Trophoblast cell (in vitro differentiated cells and primary cell): ENCODE measurements around the gene JAML.

ENCODE experiments used
- DNase-seq, 2 donors: peaks; one replicate each; pipeline ENCODE4 v3.0.0-alpha.2; 2016
- H2AFZ ChIP-seq: 2 replicates; pipeline ENCODE4 v1.6.1; 2013; ENCODE audit warnings: low read length, moderate library complexity, mild to moderate bottlenecking; ENCODE audit not compliant: insufficient read depth, poor library complexity
- H2AK5ac ChIP-seq: 2 replicates; pipeline ENCODE4 v1.6.1; 2013; ENCODE audit warnings: mild to moderate bottlenecking, low read length
- H2BK120ac ChIP-seq: 2 replicates; pipeline ENCODE4 v1.6.1; 2013; ENCODE audit warnings: low read length, mild to moderate bottlenecking, moderate library complexity; ENCODE audit not compliant: insufficient read depth, poor library complexity
- H2BK12ac ChIP-seq: 2 replicates; pipeline ENCODE4 v1.6.1; 2013; ENCODE audit warnings: mild to moderate bottlenecking, low read length, moderate library complexity
- H2BK5ac ChIP-seq: 2 replicates; pipeline ENCODE4 v1.6.1; 2013; ENCODE audit warnings: low read length, low read depth, moderate library complexity, mild to moderate bottlenecking; ENCODE audit not compliant: poor library complexity
- H3K14ac ChIP-seq: 2 replicates; pipeline ENCODE4 v1.6.1; 2013; ENCODE audit warnings: mild to moderate bottlenecking, low read length
- H3K18ac ChIP-seq: 2 replicates; pipeline ENCODE4 v1.6.1; 2013; ENCODE audit warnings: mild to moderate bottlenecking, low read length
- H3K23ac ChIP-seq: 2 replicates; pipeline ENCODE4 v1.6.1; 2013; ENCODE audit warnings: low read length
- H3K27ac ChIP-seq: 2 replicates; pipeline ENCODE4 v1.5.1; 2013; ENCODE audit warnings: low read depth, mild to moderate bottlenecking, inconsistent platforms, low read length, moderate library complexity
- H3K27me3 ChIP-seq: 2 replicates; pipeline ENCODE4 v1.6.1; 2013; ENCODE audit warnings: inconsistent platforms, mild to moderate bottlenecking, low read length, moderate library complexity; ENCODE audit not compliant: insufficient read depth
- H3K36me3 ChIP-seq, 2 experiments: 1 replicate in 1 of 2; 2 replicates in 1 of 2; pipeline ENCODE4 v1.6.1; 2013; ENCODE audit warnings: low read length in 2 of 2, mild to moderate bottlenecking in 2 of 2, moderate library complexity in 1 of 2; ENCODE audit not compliant: insufficient read depth in 2 of 2, control insufficient read depth in 1 of 2
- H3K4ac ChIP-seq: 2 replicates; pipeline ENCODE4 v1.6.1; 2013; ENCODE audit warnings: low read depth, mild to moderate bottlenecking, low read length, moderate library complexity
- H3K4me1 ChIP-seq, 2 experiments: 1 replicate in 1 of 2; 2 replicates in 1 of 2; pipeline ENCODE4 v1.6.1; 2013; ENCODE audit warnings: low read length in 2 of 2, mild to moderate bottlenecking in 2 of 2, moderate library complexity in 1 of 2; ENCODE audit not compliant: insufficient read depth in 2 of 2, control insufficient read depth in 1 of 2
- H3K4me2 ChIP-seq: 2 replicates; pipeline ENCODE4 v1.6.1; 2013; ENCODE audit warnings: inconsistent platforms, mild to moderate bottlenecking, low read length, moderate library complexity
- H3K4me3 ChIP-seq: 2 replicates; pipeline ENCODE4 v1.5.1; 2013; ENCODE audit warnings: mild to moderate bottlenecking, low read depth, low read length, inconsistent platforms
- H3K79me1 ChIP-seq: one replicate; pipeline ENCODE4 v1.6.1; 2013; ENCODE audit warnings: low read length
- H3K79me2 ChIP-seq: 2 replicates; pipeline ENCODE4 v1.6.1; 2013; ENCODE audit warnings: low read length, mild to moderate bottlenecking; ENCODE audit not compliant: control insufficient read depth, insufficient read depth, poor library complexity
- H3K9ac ChIP-seq: 2 replicates; pipeline ENCODE4 v1.6.1; 2013; ENCODE audit warnings: mild to moderate bottlenecking, low read length
- H3K9me3 ChIP-seq: 2 replicates; pipeline ENCODE4 v1.6.1; 2013; ENCODE audit warnings: low read depth, mild to moderate bottlenecking, control low read depth, inconsistent platforms, low read length; ENCODE audit not compliant: insufficient read depth
- H4K12ac ChIP-seq: 2 replicates; pipeline ENCODE4 v1.6.1; 2013; ENCODE audit warnings: low read depth, mild to moderate bottlenecking, low read length, moderate library complexity
- H4K8ac ChIP-seq: 2 replicates; pipeline ENCODE4 v1.6.1; 2013; ENCODE audit warnings: low read depth, mild to moderate bottlenecking, low read length, moderate library complexity
- H4K91ac ChIP-seq: one replicate; pipeline ENCODE4 v1.6.1; 2013; ENCODE audit warnings: low read depth, mild to moderate bottlenecking, low read length, moderate library complexity
- WGBS: extraction: QIAGEN DNeasy Blood & Tissue Kit; methylation state at CpG from one replicate; pipeline ENCODE4 v1.1.7; 2013; ENCODE audit warnings: missing lambda C conversion rate; ENCODE audit not compliant: insufficient read length, insufficient coverage; ENCODE audit errors: extremely low coverage; 5-methylcytosine and 5-hydroxymethylcytosine counted together

JAML gene

GRCh38 chr11:118243161-118243560 lies 18.4 kb upstream of the JAML start:
- Histone ChIP-seq H4K91ac (no peak overlapping the region), H3K36me3 (no peaks in the 10 kb centered on the region), H3K4me2 (no peak overlapping the region), H3K18ac (no peak overlapping the region), H2BK120ac (no peak overlapping the region), H3K27ac (no peak overlapping the region), H2AK5ac (no peak overlapping the region), H3K23ac (no peak overlapping the region), H3K4ac (no peak overlapping the region), H3K4me1 (peaks cover 5 to 10% of the 10 kb centered on the region in 2 experiments), H4K12ac (no peak overlapping the region), H3K79me1 (no peaks in the 10 kb centered on the region), H3K27me3 (no peaks in the 10 kb centered on the region), H3K14ac (no peak overlapping the region), H3K79me2 (no peaks in the 10 kb centered on the region), H3K4me3 (no peak overlapping the region), H3K9ac (no peak overlapping the region), H2BK12ac (no peak overlapping the region), H2AFZ (no peak overlapping the region), H4K8ac (no peak overlapping the region), H2BK5ac (no peak overlapping the region), H3K9me3 (no peaks in the 10 kb centered on the region)
- WGBS = no CpG with 5 or more reads among the region's 8 CpGs
- no peak for DNase-seq

- H3K18ac ChIP-seq = no peak overlapping the region
- no peaks in the 10 kb centered on the region for H3K27me3 ChIP-seq
- H2BK12ac ChIP-seq = no peak overlapping the region
- no peak overlapping the region for H2AFZ ChIP-seq
- H3K4me1 ChIP-seq = peaks cover 5 to 10% of the 10 kb centered on the region in 2 experiments
- H4K91ac ChIP-seq = no peak overlapping the region
- no peak overlapping the region for H3K23ac ChIP-seq
- H3K79me2 ChIP-seq = no peaks in the 10 kb centered on the region
- no peak for DNase-seq
- no peaks in the 10 kb centered on the region for H3K36me3 ChIP-seq
- no peak overlapping the region for H4K8ac ChIP-seq
- H2BK5ac ChIP-seq = no peak overlapping the region
- H2BK120ac ChIP-seq = no peak overlapping the region
- WGBS = no CpG with 5 or more reads among the region's 1 CpG
- no peak overlapping the region for H3K9ac ChIP-seq
- no peak overlapping the region for H3K4ac ChIP-seq
- H3K79me1 ChIP-seq = no peaks in the 10 kb centered on the region
- H3K9me3 ChIP-seq = no peaks in the 10 kb centered on the region
- H4K12ac ChIP-seq = no peak overlapping the region
- H2AK5ac ChIP-seq = no peak overlapping the region
- no peak overlapping the region for H3K14ac ChIP-seq
- H3K27ac ChIP-seq = no peak overlapping the region
- no peak overlapping the region for H3K4me3 ChIP-seq
- peak overlapping the region; percentile 8 for H3K4me2 ChIP-seq
Measured at GRCh38 chr11:118241764-118242098, 16.9 kb upstream of the JAML start.

GRCh38 chr11:118240999-118241763 lies 16.4 kb upstream of the JAML start:
- H3K9ac ChIP-seq = no peak overlapping the region
- H2BK120ac ChIP-seq = no peak overlapping the region
- H4K8ac ChIP-seq = no peak overlapping the region
- no peak overlapping the region for H2AFZ ChIP-seq
- H3K79me2 ChIP-seq = no peaks in the 10 kb centered on the region
- no peak overlapping the region for H3K18ac ChIP-seq
- H4K12ac ChIP-seq = no peak overlapping the region
- H3K4ac ChIP-seq = no peak overlapping the region
- DNase-seq = peak; percentile 34 to 68
- no peak overlapping the region for H3K27ac ChIP-seq
- no peak overlapping the region for H4K91ac ChIP-seq
- no peaks in the 10 kb centered on the region for H3K36me3 ChIP-seq
- no peaks in the 10 kb centered on the region for H3K79me1 ChIP-seq
- no peaks in the 10 kb centered on the region for H3K9me3 ChIP-seq
- H3K14ac ChIP-seq = no peak overlapping the region
- H2AK5ac ChIP-seq = no peak overlapping the region
- no peak overlapping the region for H2BK5ac ChIP-seq
- no peak overlapping the region for H2BK12ac ChIP-seq
- no peak overlapping the region for H3K23ac ChIP-seq
- H3K27me3 ChIP-seq = no peaks in the 10 kb centered on the region
- H3K4me2 ChIP-seq = peak overlapping the region; percentile 8
- H3K4me3 ChIP-seq = no peak overlapping the region
- H3K4me1 ChIP-seq = peaks cover 5 to 10% of the 10 kb centered on the region in 2 experiments
- WGBS = no CpG with 5 or more reads among the region's 9 CpGs

- no peak overlapping the region for H2AFZ ChIP-seq
Measured at GRCh38 chr11:118239509-118240205, 14.8 kb upstream of the JAML start.

More at GRCh38 chr11:118239509-118240205, 14.8 kb upstream of the JAML start:
- DNase-seq = peak in 1 of 2 donors; percentile 33
- Histone ChIP-seq H4K12ac (no peak overlapping the region), H3K9me3 (no peaks in the 10 kb centered on the region), H3K4me3 (no peak overlapping the region), H3K23ac (no peak overlapping the region), H4K8ac (no peak overlapping the region), H3K79me1 (no peaks in the 10 kb centered on the region), H4K91ac (no peak overlapping the region), H2AK5ac (no peak overlapping the region), H3K27me3 (no peaks in the 10 kb centered on the region), H3K9ac (no peak overlapping the region), H3K18ac (no peak overlapping the region), H2BK5ac (no peak overlapping the region), H3K4me2 (no peak overlapping the region), H3K14ac (no peak overlapping the region), H3K79me2 (no peaks in the 10 kb centered on the region), H3K27ac (no peak overlapping the region), H3K4me1 (peaks cover 5 to 10% of the 10 kb centered on the region in 2 experiments), H2BK120ac (no peak overlapping the region), H2BK12ac (no peak overlapping the region), H3K4ac (no peak overlapping the region), H3K36me3 (no peaks in the 10 kb centered on the region)
- no CpG with 5 or more reads among the region's 5 CpGs for WGBS
